Measurements from ENCODE around the gene TPGS1.

TPGS1 gene

DNA sequence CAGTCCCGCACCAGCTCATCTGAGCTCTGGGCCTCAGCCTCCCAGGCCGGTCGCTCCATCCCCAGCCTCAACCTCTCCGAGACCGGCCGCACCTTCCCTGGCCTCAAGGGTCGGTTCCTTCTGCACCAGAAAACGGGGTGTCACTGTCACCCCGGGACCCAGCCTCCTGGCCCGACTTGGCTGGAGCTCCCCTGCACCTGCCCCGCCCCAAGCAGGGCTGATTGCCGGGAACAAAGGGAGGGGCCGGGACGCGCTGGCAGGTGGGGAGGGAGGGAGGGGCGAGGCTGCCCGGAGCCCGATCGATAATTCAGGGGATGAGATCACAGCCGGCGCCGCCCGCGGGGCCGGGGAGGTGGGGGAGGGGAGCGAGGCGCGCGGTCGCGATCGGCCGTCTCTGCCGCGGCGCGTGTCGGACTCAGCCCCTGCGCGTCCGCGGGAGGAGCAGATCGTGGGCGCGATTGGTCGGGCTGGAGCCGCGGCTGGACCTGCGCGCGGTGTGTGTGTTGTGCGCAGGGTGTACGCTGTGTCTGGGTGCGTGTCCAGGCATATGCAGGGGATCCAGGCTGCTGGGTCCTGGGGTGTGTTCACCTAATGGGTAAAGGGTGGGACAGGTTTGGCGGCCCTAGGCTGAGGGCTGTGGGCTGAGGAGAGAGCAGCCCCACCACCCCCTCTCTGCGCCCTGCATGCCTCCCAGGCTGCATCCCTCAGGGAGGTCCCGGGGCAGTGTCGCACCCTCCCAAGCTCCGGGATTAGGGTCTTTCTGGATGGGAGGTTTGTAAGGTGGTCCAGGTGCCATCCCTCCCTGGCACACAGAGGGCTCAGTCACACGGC, 45.4 kb upstream of the TPGS1 start:
- no peak for DNase-seq (ENCODE audit: low read depth)
- no peak for TF ChIP-seq CTCF (conservative IDR thresholded peaks at IDR 0.05; ENCODE audit: control insufficient read depth, insufficient read depth, low read depth, low read length)
- H3K4me3 ChIP-seq (ENCODE audit: control insufficient read depth, low read depth, low read length): no peak overlapping the region

DNA sequence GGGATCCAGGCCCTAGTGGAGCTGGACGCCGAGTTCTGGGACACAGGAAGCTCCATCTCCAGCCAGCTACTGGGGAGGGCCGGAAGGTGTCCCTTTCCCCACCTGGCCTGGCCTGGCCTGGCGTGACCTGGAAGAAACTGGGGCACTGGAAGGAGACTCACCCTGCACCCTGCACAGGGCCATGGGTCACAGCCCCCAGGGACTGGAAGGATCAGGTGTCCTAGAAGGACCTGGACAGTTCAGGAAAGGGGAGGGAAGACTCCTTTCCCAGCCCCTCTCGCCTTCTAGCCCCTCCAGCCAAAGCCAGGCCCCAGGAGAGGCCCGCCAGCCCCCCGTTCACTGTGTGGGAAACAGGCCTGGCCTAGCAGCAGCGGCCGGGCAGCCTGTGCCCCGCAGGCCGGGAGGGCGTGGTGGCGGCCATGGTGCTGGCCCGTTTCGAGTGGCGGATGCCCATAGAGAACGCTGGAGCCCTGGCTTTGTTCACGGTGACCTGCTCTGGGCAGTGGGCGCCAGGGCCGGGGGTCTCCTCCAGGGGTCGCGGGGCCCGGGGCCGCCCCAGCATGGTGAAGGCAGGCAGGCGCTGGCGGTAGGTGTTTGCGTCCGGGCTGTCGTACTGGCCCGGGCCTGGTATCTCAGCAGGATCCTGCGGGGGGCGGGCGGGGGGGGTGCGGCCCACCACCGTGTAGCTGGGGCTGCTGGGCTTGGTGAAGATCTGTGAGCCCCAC, 43.7 kb upstream of the TPGS1 start:
- no peak for DNase-seq (ENCODE audit: low read depth)
- no peak for TF ChIP-seq CTCF (conservative IDR thresholded peaks at IDR 0.05; ENCODE audit: control insufficient read depth, insufficient read depth, low read depth, low read length)
- H3K4me3 ChIP-seq (ENCODE audit: control insufficient read depth, low read depth, low read length): no peak overlapping the region

- no peak for DNase-seq (ENCODE audit: low read depth)
- no peak for TF ChIP-seq CTCF (conservative IDR thresholded peaks at IDR 0.05; ENCODE audit: control insufficient read depth, insufficient read depth, low read depth, low read length)
- H3K4me3 ChIP-seq (ENCODE audit: control insufficient read depth, low read depth, low read length): no peak overlapping the region
Measured at GRCh38 chr19:464208-464545, 43.1 kb upstream of the TPGS1 start.

DNA sequence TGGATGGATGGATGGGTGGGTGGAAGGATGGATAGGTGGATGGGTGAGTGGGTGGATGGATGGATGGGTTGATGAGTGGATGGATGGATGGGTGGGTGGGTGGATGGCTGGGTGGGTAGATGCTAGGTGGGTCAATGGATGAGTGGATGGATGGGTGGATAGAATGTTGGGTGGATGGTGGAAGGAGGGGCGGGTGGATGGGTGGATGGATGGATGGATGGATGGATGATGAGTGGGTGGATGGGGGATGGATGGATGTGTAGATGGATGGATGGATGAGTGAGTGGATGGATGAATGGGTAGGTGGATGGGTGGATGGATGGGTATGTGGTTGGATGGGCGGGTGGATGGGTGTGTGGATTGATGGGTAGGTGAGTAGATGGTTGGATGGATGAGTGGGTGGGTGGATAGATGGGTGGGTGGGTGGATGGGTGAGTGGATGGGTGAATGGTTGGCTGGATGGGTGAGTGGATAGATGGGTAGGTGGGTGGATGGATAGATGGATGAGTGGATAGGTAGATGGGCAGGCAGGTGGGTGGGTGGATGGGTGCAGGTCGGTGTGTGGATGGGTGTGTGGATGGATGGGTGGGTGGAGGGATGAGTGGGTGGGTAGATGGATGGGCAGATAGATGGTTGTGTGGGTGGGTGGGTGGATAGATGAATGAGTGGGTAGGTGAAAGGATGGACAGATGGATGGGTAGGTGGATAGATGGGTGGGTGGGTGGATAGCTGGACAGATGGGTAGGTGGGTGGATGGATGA, 42.1 kb upstream of the TPGS1 start:
- H3K4me3 ChIP-seq (ENCODE audit: control insufficient read depth, low read depth, low read length): no peak overlapping the region
- DNase-seq (ENCODE audit: low read depth): no peak
- TF ChIP-seq CTCF (conservative IDR thresholded peaks at IDR 0.05; ENCODE audit: control insufficient read depth, insufficient read depth, low read depth, low read length): no peak

DNA sequence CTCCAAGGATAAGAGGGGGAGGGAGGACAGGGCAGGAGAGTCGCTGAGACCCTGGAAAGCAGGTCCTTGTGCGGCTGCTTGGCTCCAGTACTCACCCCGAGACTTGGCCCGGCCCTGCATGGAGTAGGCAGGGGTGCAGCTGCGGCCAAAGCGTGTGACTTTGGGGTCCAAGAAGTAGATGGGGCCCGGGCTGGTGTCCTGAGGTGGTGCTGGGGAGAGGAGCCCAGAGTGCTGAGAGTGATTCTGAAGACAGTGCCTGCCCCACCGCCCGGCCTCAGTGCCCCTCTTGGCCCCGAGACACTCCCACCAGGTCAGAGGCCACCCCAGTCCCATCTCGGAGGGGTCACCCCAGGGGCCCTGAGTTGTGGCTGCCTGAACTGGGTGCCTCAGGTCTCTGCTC, 39.7 kb upstream of the TPGS1 start:
- no peak for TF ChIP-seq CTCF (conservative IDR thresholded peaks at IDR 0.05; ENCODE audit: control insufficient read depth, insufficient read depth, low read depth, low read length)
- H3K4me3 ChIP-seq (ENCODE audit: control insufficient read depth, low read depth, low read length): no peak overlapping the region
- no peak for DNase-seq (ENCODE audit: low read depth)

DNA sequence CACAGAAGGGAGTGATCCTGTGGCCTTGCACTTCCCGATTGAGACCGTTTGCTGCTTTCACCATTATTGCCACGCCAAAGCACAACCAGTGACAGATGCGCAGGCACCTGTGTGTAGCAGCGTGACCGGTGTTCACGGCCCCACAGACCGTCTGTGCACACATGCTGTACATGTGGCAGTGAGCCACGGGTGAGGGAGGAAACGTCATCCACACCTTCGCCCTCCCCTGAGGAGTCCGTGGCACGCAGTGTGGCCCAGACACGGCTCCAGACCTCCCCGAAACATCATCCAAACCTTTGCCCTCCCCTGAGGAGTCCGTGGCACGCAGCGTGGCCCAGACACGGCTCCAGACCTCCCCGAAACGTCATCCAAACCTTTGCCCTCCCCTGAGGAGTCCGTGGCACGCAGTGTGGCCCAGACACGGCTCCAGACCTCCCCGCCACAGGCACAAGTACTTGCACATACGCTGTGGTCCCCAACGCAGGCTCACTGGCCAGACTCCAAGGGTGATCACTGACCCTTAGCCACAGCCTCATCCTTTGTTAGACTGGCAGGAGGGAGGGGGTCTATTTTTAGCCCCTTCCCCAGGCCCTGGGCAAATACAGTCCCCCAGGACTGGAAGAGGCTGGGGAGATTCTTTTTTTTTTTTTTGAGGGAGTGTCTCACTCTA, 38.6 kb upstream of the TPGS1 start:
- no peak for DNase-seq (ENCODE audit: low read depth)
- no peak for TF ChIP-seq CTCF (conservative IDR thresholded peaks at IDR 0.05; ENCODE audit: control insufficient read depth, insufficient read depth, low read depth, low read length)
- H3K4me3 ChIP-seq (ENCODE audit: control insufficient read depth, low read depth, low read length): no peak overlapping the region
